ENCODE results near the gene RNF11. TPM values are rescaled to one million over a fixed set of nuclear protein-coding genes. Genes with fewer than 3 reads are reported as not detected.
"Not testable (repeated sequence)": the region's sequence is repeated elsewhere in the genome, so short reads cannot be mapped to it uniquely, and the experiment has no call there.

RNF11 gene
- total and polyA plus RNA-seq, 5 donors, result 78.4 to 131 (median 121) TPM

GRCh38 chr1:51227231-51227960 is 8.7 kb upstream of the RNF11 start:
- H3K9me3 ChIP-seq (ENCODE audit: control insufficient read depth, low read length); H3K27me3 ChIP-seq (ENCODE audit: control insufficient read depth, insufficient read depth); H3K4me3 ChIP-seq (ENCODE audit: low read length); ATAC-seq; intact Hi-C loops (cut with DNase I); H3K27ac ChIP-seq (ENCODE audit: low read length); DNase-seq; H3K4me1 ChIP-seq (ENCODE audit: control insufficient read depth, insufficient read depth, low read length): not testable (repeated sequence)
- WGBS, result 83% methylated on average over 15 of the region's 15 CpGs

- H3K4me1 ChIP-seq (ENCODE audit: control insufficient read depth, insufficient read depth, low read length); H3K4me3 ChIP-seq (ENCODE audit: low read length); intact Hi-C loops (cut with DNase I); H3K9me3 ChIP-seq (ENCODE audit: control insufficient read depth, low read length); DNase-seq; ATAC-seq; H3K27me3 ChIP-seq (ENCODE audit: control insufficient read depth, insufficient read depth); H3K27ac ChIP-seq (ENCODE audit: low read length): not testable (repeated sequence)
- 83% methylated on average over 11 of the region's 11 CpGs for WGBS
Measured at GRCh38 chr1:51228471-51228870, 7.6 kb upstream of the RNF11 start.

DNA sequence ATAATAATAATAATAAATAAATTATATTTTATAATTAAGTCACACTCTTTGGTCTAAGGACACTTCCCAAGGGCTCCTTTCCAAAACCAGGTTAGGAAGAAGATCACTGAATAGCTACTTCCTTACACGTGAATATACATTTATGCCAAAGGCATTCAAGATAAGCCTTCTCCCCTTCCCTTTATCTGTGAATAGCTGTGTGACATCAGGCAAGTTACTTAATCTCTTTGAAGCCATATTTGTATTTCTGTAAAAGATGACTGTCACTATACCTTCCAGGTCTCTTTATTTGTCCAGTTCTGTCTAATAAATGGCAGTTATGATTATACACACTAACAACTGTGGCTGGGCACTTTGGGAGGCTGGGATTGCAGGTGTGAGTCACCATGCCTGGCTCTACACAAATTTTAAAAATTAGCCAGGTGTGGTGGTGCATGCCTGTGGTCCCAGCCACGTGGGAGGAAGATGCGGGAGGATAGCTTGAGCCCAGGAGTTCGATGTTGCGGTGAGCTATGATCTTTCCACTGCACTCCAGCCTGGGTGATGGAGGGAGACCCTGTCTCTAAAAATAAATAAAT is 5.5 kb upstream of the RNF11 start:
- H3K27me3 ChIP-seq (ENCODE audit: control insufficient read depth, insufficient read depth), result no peaks in the 10 kb centered on the region
- H3K4me3 ChIP-seq (ENCODE audit: low read length), result no peak overlapping the region
- WGBS, result 83% methylated on average over 5 of the region's 5 CpGs
- H3K27ac ChIP-seq (ENCODE audit: low read length), result no peak overlapping the region
- no peak for DNase-seq
- no peak for ATAC-seq
- H3K9me3 ChIP-seq (ENCODE audit: control insufficient read depth, low read length), result no peaks in the 10 kb centered on the region
- intact Hi-C loops (cut with DNase I), result no loop called here
- H3K4me1 ChIP-seq (ENCODE audit: control insufficient read depth, insufficient read depth, low read length), result peaks cover 5% of the 10 kb centered on the region

- H3K4me1 ChIP-seq (ENCODE audit: control insufficient read depth, insufficient read depth, low read length), result peaks cover 5% of the 10 kb centered on the region
- intact Hi-C loops (cut with DNase I), result no loop called here
- no peak for DNase-seq
- no peaks in the 10 kb centered on the region for H3K27me3 ChIP-seq (ENCODE audit: control insufficient read depth, insufficient read depth)
- no peak for ATAC-seq
- 87% methylated on average over 3 of the region's 3 CpGs for WGBS
- no peaks in the 10 kb centered on the region for H3K9me3 ChIP-seq (ENCODE audit: control insufficient read depth, low read length)
- H3K27ac ChIP-seq (ENCODE audit: low read length), result no peak overlapping the region
- H3K4me3 ChIP-seq (ENCODE audit: low read length), result no peak overlapping the region
Measured at GRCh38 chr1:51231120-51231519, 5.0 kb upstream of the RNF11 start.

GRCh38 chr1:51231896-51232295 is 4.2 kb upstream of the RNF11 start:
- peaks cover 5% of the 10 kb centered on the region for H3K4me1 ChIP-seq (ENCODE audit: control insufficient read depth, insufficient read depth, low read length)
- no peak for DNase-seq
- no peak overlapping the region for H3K4me3 ChIP-seq (ENCODE audit: low read length)
- intact Hi-C loops (cut with DNase I), result no loop called here
- H3K9me3 ChIP-seq (ENCODE audit: control insufficient read depth, low read length), result no peaks in the 10 kb centered on the region
- no peak for ATAC-seq
- no peak overlapping the region for H3K27ac ChIP-seq (ENCODE audit: low read length)
- no peaks in the 10 kb centered on the region for H3K27me3 ChIP-seq (ENCODE audit: control insufficient read depth, insufficient read depth)

DNA sequence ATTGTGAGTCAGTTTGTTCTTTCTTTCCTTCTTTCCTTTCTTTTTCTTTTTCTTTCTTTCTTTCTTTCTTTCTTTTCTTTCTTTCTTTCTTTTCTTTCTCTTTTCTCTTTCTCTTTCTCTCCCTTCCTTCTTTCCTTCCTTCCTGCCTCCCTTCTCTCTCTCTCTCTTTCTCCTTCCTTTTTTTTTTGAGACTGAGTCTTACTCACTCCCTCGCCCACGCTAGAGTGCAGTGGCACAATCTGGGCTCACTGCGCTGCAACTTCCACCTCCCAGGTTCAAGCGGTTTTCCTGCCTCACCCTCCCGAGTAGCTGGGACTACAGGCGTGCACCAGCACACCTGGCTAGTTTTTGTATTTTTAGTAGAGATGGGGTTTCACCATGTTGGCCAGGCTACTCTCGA is 1.8 kb upstream of the RNF11 start:
- H3K4me1 ChIP-seq (ENCODE audit: control insufficient read depth, insufficient read depth, low read length); DNase-seq; ATAC-seq; H3K27me3 ChIP-seq (ENCODE audit: control insufficient read depth, insufficient read depth); H3K4me3 ChIP-seq (ENCODE audit: low read length); H3K27ac ChIP-seq (ENCODE audit: low read length); H3K9me3 ChIP-seq (ENCODE audit: control insufficient read depth, low read length); intact Hi-C loops (cut with DNase I): not testable (repeated sequence)
- 83% methylated on average over 7 of the region's 7 CpGs for WGBS

GRCh38 chr1:51234721-51235425 is 1.2 kb upstream of the RNF11 start:
- WGBS, result 69% methylated on average over 8 of the region's 8 CpGs
- no peaks in the 10 kb centered on the region for H3K27me3 ChIP-seq (ENCODE audit: control insufficient read depth, insufficient read depth)
- intact Hi-C loops (cut with DNase I), result no loop called here
- DNase-seq (peak; percentile 70 to 84 (median 76)), ATAC-seq (peak in 1 of 2 donors; percentile 38)
- peak overlapping the region; percentile 96 for H3K4me3 ChIP-seq (ENCODE audit: low read length)
- H3K4me1 ChIP-seq (ENCODE audit: control insufficient read depth, insufficient read depth, low read length), result peaks cover 5% of the 10 kb centered on the region
- no peak overlapping the region for H3K27ac ChIP-seq (ENCODE audit: low read length)
- no peaks in the 10 kb centered on the region for H3K9me3 ChIP-seq (ENCODE audit: control insufficient read depth, low read length)

DNA sequence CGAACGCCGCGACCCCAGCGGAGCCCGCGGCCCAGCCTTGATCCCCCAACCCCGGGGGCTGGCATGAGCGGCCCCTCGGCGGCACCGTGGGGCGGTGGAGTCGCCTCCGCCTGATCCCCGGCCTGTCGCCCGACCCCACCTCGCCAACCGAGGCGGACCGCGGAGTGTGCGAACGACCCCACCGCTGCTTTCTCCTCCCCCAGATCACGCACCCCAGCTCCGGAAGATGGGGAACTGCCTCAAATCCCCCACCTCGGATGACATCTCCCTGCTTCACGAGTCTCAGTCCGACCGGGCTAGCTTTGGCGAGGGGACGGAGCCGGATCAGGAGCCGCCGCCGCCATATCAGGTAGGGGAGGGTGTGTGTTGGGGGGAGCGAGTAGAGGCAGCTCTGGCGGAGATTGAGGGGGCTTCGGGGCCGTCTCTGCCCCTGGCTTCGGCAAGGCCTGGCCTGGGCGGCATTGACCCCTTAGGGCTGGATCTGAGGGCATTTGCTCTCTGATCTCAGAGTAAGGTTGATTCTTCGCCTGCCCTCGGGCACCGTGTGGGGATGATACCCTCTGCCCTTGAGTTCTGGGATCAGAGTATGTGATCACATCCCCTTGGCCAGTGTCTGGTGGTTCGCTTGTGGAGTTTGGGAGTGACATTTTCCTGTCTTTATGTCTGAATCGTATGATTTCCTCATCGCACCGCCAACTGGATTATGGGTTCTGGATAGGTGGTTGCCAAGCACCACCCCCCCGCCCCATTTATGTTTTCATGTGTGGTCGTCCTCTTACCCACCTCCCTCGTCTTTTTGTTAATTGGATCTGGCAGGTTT is 668 bp downstream of the RNF11 start:
- Histone ChIP-seq H3K27me3 (ENCODE audit: control insufficient read depth, insufficient read depth) (no peaks in the 10 kb centered on the region), H3K9me3 (ENCODE audit: control insufficient read depth, low read length) (no peaks in the 10 kb centered on the region), H3K4me1 (ENCODE audit: control insufficient read depth, insufficient read depth, low read length) (peaks cover 12% of the 10 kb centered on the region), H3K27ac (ENCODE audit: low read length) (peak overlapping the region; percentile 97), H3K4me3 (ENCODE audit: low read length) (peak overlapping the region; percentile 96)
- DNase-seq (peak; percentile 35 to 77 (median 68)), ATAC-seq (peak; percentile 45 to 54)
- WGBS, result under 1% methylated on average over 53 of the region's 54 CpGs
- intact Hi-C loops (cut with DNase I), result no loop called here

DNA sequence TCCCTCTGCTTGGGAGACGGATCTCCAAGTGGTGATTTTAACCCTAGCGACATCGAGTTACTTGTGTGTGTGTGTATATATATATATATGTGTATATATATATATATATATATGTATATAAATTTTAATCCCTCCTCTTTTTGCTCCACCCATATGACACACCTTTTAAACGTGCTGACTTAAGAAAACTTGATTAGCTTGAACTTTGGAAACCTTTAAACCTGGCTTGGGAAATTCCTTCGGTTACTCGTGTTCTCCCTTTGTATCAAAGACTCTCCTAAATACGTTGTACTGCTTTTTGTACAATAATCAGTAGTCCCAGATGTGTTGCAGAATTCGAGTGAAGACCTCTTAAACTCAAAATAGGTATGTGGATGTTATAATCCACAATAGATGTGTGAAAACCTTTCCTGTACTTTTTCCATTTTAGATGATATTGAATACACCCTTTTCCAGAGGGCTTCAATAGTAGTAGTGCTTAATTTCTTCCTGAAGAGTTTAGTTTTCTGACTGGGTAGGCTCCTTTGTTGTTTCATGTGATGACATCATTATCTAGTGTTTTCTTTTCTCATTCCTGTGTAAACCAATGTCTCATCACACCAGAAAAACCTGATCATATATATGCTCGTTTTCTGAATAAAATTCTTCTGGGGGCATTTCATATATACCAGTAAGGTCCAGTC is 1.4 kb downstream of the RNF11 start:
- intact Hi-C loops (cut with DNase I), result no loop called here
- Histone ChIP-seq H3K4me1 (ENCODE audit: control insufficient read depth, insufficient read depth, low read length) (peaks cover 13% of the 10 kb centered on the region), H3K27me3 (ENCODE audit: control insufficient read depth, insufficient read depth) (no peaks in the 10 kb centered on the region), H3K9me3 (ENCODE audit: control insufficient read depth, low read length) (no peaks in the 10 kb centered on the region), H3K27ac (ENCODE audit: low read length) (peak overlapping the region; percentile 97), H3K4me3 (ENCODE audit: low read length) (peak overlapping the region; percentile 96)
- no peak for ATAC-seq
- WGBS, result 3% methylated on average over 9 of the region's 9 CpGs
- no peak for DNase-seq

DNA sequence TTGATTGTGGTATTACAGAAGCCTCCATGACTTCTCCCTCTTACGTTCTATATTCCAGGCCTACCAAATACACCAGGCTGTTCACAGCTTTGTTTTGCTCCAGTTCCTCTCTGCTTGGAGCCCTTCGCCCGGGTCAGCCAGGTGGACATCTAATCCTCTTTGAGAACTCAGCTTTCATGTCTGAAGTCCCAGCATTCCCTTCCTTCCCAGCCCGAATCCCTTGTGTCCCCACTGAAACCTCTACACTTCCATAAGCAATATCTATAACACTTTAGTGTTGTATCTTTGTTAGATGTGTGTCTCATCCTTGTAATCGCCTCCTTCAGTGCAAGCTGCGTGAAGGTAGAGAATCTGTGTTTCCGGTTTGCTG is 1.9 kb downstream of the RNF11 start:
- DNase-seq (no peak), ATAC-seq (no peak)
- Histone ChIP-seq H3K9me3 (ENCODE audit: control insufficient read depth, low read length) (no peaks in the 10 kb centered on the region), H3K4me1 (ENCODE audit: control insufficient read depth, insufficient read depth, low read length) (peaks cover 14% of the 10 kb centered on the region), H3K27me3 (ENCODE audit: control insufficient read depth, insufficient read depth) (no peaks in the 10 kb centered on the region), H3K27ac (ENCODE audit: low read length) (peak overlapping the region; percentile 61), H3K4me3 (ENCODE audit: low read length) (peak overlapping the region; percentile 96)
- intact Hi-C loops (cut with DNase I), result no loop called here
- WGBS, result 13% methylated on average over 7 of the region's 7 CpGs

All from right cardiac atrium (tissue), 5 donors.